Measurements from ENCODE around the gene ATP9A.
"Not testable (repeated sequence)": the region's sequence is repeated elsewhere in the genome, so short reads cannot be mapped to it uniquely, and the experiment has no call there.

Gene ATP9A

DNA sequence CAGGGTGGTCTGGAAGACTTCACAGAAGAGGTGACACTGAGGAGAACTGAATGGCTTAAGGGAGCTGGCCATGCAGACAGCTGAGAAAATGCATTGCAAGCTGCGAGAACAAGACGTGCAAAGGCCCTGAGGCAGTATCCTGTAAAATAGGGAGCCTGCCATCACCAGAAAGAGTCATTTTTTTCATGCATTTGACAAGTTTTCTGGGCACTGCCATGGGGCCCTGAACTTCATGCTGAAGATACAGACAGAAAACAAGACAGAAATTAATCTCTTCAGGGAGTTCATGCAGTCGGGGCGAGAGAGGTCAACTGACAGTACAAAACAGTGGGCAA lies 196.8 kb downstream of the ATP9A start:
- DNase-seq (ENCODE audit: low spot score) = no peak

DNA sequence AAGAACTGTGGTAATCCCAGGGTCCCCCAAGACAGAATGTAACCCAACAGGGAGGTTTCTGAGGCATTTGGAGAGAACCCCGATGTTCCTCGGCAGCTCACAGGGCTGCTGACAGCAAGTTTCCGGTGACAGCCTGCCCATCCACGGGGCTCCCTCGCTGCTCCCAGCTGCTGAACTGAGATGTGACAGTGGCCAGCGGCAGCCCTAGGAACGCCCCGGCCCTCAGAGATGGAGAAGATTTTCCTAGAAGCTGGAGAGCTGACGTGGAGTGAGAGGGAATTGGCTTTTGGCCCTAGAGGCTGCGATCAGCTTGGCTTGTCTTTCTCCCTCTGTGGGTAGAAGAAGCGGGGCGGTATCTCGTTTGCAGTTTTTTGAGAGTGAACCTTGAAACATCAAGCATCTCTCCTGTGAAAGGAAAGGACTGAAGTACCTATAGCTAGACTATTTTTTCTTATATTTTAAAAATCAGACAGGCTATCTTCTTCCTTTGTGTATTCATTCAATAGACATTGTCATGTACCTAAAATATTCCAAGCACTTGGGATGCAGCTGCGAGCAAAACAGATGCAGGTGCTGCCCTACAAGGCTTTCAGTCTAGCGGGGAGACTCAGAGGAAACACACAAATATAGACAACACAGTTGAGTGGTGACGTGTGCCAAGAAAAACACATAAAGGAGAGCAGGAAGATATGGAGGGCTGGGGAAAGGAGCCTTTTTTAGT lies 197.3 kb downstream of the ATP9A start:
- no peak for DNase-seq (ENCODE audit: low spot score)

- no peak for DNase-seq (ENCODE audit: low spot score)
Measured at GRCh38 chr20:51569815-51570738, 198.1 kb downstream of the ATP9A start.

DNA sequence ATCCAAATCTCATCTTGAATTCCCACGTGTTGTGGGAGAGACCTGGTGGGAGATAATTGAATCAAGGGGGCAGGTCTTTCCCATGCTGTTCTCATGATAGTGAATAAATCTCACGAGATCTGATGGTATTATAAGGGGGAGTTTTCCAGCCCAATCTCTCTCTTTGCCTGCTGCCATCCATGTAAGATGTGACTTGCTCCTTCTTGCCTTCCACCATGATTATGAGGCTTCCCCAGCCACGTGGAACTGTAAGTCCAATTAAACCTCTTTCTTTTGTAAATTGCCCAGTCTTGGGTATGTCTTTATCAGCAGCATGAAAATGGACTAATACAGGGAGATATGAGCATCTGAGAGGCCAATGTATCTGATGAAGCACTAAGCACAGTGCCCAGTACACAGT lies 199.7 kb downstream of the ATP9A start:
- not testable (repeated sequence) for DNase-seq (ENCODE audit: low spot score)

DNA sequence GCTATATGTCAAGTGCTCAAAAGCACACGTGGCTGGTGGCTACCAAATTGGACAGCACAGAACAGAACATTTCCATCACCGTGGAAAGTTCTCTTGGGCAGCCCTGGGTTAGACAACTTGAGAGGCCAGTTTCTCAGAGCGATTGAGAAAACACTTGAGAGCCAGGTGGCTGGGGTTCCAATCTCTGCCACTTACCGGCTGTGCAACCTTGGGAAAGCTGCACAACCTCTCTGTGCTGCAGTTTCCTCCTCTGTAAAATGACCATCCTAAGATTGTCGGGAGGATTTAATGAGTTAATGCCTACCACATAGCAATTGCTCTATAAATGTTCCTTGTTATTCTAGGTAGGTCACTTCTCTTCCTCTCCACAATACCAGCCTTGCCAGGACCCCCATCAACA lies 200.6 kb downstream of the ATP9A start:
- no peak for DNase-seq (ENCODE audit: low spot score)

GRCh38 chr20:51566594-51566993 lies 201.6 kb downstream of the ATP9A start:
- DNase-seq (ENCODE audit: low spot score) = no peak

DNA sequence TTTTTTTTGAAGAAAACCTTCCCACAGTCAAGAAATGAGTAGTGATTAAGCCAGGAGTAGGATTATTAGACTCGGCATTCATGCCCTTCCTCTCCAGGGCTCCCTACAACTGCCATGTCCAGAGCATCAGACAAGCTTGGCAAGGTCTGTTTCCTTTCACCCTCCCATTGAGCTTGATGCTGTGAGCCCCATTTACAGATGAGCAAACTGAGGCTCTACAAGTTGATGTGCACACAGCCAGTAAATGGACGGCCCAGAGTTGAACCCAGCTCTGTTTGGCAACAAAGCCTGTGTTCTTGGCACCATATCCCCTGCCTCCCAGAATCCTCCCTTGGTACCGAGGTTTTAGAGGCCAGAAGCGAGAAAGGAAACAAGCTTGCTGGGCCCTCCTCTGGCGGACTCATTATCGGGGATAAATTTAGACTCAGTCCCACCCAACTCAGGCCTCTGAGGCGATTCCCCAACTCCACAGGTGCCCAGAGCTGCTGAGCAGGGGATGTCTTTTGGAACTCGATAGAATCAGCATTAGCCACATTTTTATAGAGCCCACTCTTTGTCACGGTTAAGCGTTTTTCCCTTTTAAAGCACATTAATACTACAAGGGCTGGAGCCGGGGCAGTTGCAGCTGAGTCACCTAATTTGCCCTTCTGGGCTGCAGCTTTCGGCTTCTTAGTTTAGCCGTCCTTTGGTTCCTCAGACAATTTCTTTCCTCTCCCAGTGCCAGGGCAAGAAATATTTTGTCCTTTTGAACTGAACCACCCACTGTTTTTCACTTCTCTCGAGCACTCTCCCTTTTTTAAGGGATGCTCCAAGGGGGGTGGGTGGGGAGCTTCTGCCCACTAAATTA lies 202.7 kb downstream of the ATP9A start:
- no peak for DNase-seq (ENCODE audit: low spot score)

- DNase-seq (ENCODE audit: low spot score) = peak; percentile 60
Measured at GRCh38 chr20:51563486-51564332, 204.5 kb downstream of the ATP9A start.

DNA sequence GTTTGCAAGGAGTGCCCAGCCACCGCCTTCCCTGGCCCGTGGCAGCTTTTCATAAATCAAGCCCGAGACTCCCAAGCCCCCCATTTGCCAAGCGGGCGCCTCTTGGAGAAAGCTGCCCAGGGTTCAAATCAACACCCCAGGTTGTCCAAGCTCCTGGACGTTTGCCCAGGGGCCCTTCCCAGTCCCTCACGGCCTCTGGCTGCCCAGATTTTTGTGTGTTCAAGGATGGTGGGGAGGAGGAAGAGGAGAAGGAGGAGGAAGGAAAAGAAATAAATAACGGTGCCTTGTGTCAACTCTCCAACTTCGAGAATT lies 205.1 kb downstream of the ATP9A start:
- no peak for DNase-seq (ENCODE audit: low spot score)

GRCh38 chr20:51562332-51563173 lies 205.6 kb downstream of the ATP9A start:
- DNase-seq (ENCODE audit: low spot score) = peak; percentile 75

- no peak for DNase-seq (ENCODE audit: low spot score)
Measured at GRCh38 chr20:51562027-51562331, 206.2 kb downstream of the ATP9A start.

DNA sequence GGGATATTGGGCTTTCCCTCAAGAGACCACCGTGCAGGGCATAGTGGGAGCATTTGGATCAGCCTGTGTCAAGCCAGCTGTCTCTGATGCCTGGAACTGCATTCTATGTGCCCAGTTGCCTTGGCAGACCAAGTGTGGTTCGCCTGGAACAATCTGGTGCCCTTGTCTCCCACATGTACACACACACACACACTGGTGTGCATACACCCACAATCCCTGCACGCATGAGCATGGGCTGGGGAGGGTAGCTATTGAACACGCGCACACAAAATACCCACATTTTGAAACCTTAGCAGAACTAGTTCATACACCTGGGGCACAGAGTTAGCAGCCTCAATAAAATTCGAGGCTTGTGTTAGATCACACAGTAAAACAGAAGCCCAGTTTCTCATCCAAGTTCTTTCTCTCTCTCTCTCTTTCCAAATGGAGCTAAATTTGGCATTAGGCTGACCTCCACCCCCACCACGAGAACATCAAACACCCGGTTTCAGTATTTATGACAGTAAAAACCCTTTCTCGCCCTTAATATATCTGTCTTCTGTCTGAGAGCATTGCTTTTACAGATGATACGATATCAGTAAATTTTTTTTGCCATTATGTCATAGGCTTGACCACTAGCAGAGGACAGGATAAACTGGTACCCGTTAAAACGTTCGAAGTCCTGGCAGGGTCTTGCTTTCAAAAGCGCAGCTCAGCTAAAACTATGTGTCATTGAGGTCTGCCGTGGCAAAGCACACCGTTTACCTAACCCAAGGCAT lies 207.5 kb downstream of the ATP9A start:
- no peak for DNase-seq (ENCODE audit: low spot score)

DNA sequence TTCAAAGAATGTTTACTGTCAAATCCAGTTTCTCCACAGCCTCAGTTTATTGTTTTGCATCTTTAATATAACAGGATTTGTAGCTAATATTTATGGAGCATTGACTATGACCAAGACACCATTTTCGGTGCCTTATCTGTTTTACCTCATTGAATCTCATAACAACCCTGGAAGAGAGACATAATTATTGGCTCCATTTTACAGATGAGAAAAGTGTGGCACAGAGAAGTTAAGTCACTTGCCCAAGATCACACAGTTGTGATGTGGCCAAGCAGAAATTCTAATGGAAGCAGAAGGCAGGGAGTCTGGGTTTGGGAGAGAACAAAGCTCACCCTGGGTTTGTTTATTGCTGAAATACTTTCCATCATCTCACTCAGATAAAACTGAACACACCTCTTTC lies 208.1 kb downstream of the ATP9A start:
- DNase-seq (ENCODE audit: low spot score) = no peak

GRCh38 chr20:51554538-51555165 lies 213.5 kb downstream of the ATP9A start:
- DNase-seq (ENCODE audit: low spot score) = no peak

- no peak for DNase-seq (ENCODE audit: low spot score)
Measured at GRCh38 chr20:51553897-51554486, 214.2 kb downstream of the ATP9A start.

DNA sequence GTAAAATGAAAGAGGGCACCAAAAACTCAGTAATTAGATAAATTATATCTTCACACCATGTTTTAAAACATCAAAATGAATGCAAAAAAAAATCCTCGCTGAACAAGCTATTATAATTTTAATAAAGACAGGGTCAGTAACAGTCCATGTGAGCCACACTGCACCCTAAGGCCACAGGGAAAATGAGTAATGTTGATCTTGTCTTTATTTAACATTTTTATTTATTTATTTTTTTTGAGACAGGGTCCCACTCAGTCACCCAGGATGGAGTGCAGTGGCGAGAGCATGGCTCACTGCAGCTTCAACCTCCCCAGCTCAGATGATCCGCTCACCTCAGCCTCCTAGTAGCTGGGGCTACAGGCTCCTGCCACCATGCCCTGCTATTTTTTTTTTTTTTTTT lies 217.0 kb downstream of the ATP9A start:
- DNase-seq (ENCODE audit: low spot score) = no peak

GRCh38 chr20:51549474-51549873 lies 218.7 kb downstream of the ATP9A start:
- DNase-seq (ENCODE audit: low spot score) = no peak

DNA sequence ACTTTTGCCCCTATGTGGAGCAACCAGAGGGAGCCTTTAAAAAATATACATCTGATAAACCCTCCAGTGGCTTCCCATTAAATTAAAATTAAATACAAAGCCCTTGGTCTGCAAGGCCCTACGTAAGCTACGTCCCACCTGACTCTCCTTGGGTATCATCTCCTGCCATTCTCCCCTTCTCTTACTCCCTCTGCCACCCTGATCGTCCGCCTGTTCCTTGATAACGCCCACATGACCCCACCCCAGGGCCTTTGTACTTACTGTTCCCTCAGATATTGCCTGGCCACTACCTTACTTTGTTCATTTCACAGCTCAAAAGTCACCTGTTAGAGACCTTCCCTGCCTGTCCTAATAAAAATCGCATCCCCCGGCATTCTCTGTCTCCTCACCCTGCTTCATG lies 220.2 kb downstream of the ATP9A start:
- DNase-seq (ENCODE audit: low spot score) = no peak

Data from HuH-7 (cell line).